Endothelial cell of umbilical vein (primary cell): ENCODE results near the gene GRID1. TPM values are rescaled to one million over a fixed set of nuclear protein-coding genes. Genes with fewer than 3 reads are reported as not detected.

Experiments
- BruUV-seq: library from RNA; stranded (reverse); fragments of 400-500 nt; replicated peaks from 2 replicates; lab custom pipeline; 2021; lab: Mats Ljungman, UMichigan
- CTCF ChIA-PET: fragments of 300-600, 350-600 bp; sonication (Branson Sonifier 250); formaldehyde crosslinking; loops from one replicate; lab custom pipeline; 2021; ENCODE audit warnings: antibody characterized with exemption, inconsistent platforms; lab: Charles Lee
- POLR2A ChIA-PET: fragments of 300-600, 350-600 bp; sonication (Branson Sonifier 250); formaldehyde crosslinking; loops from one replicate; lab custom pipeline; 2021; ENCODE audit warnings: antibody characterized with exemption, inconsistent platforms; lab: Charles Lee
- DNase-seq: peaks from one replicate; pipeline ENCODE4 v3.0.0-alpha.2; 2011; ENCODE audit warnings: low read depth, low spot score
- FAIRE-seq: peaks from 2 replicates; lab custom pipeline; 2011; peaks lifted over from hg19 to GRCh38; lab: Jason Lieb, UNC
- H2AFZ ChIP-seq: 2 replicates; pipeline ENCODE4 v1.6.0; 2012; ENCODE audit warnings: low read depth, low read length, control low read depth, inconsistent platforms
- H3K27ac ChIP-seq: 2 replicates; pipeline ENCODE4 v1.5.1; 2011; ENCODE audit warnings: low read depth, mild to moderate bottlenecking, control low read depth, low read length, moderate library complexity; ENCODE audit not compliant: insufficient read depth
- H3K27me3 ChIP-seq, 2 experiments: 2 replicates each; pipeline versions ENCODE4 v1.6.0 to v1.6.1; 2011; ENCODE audit warnings: low read length in 2 of 2, mixed read lengths in 1 of 2; ENCODE audit not compliant: control insufficient read depth in 2 of 2, insufficient read depth in 2 of 2
- H3K36me3 ChIP-seq, 2 experiments: 2 replicates in 1 of 2; 3 replicates in 1 of 2; pipeline ENCODE4 v1.5.1; 2011; ENCODE audit warnings: low read length in 2 of 2, mild to moderate bottlenecking in 1 of 2, moderate library complexity in 1 of 2; ENCODE audit not compliant: control insufficient read depth in 2 of 2, insufficient read depth in 2 of 2; ENCODE audit errors: extremely low read depth in 1 of 2
- H3K4me1 ChIP-seq: 3 replicates; pipeline ENCODE4 v1.5.1; 2011; ENCODE audit warnings: mild to moderate bottlenecking, low read length; ENCODE audit not compliant: control insufficient read depth, insufficient read depth; ENCODE audit errors: extremely low read depth
- H3K4me2 ChIP-seq: 2 replicates; pipeline ENCODE4 v1.6.1; 2011; ENCODE audit warnings: low read length, control low read depth, mixed read lengths; ENCODE audit not compliant: insufficient read depth
- H3K4me3 ChIP-seq, 3 experiments: fragments of 200-600 bp in 1 of 3; sonication (generic), shearing (Covaris generic) in 1 of 3; replicated peaks in 1 of 3; 2 replicates each; pipeline ENCODE4 v1.5.1; 2011 to 2016; ENCODE audit warnings: control low read depth in 3 of 3, low read length in 3 of 3, mild to moderate bottlenecking in 2 of 3, inconsistent platforms in 1 of 3, low read depth in 1 of 3, moderate library complexity in 1 of 3; ENCODE audit not compliant: insufficient read depth in 1 of 3
- H3K79me2 ChIP-seq: 2 replicates; pipeline ENCODE4 v1.6.0; 2012; ENCODE audit warnings: low read length, inconsistent platforms; ENCODE audit not compliant: control insufficient read depth, insufficient read depth
- H3K9ac ChIP-seq: replicated peaks from 2 replicates; pipeline ENCODE3; 2011; ENCODE audit warnings: low read length, control low read depth; ENCODE audit not compliant: insufficient read depth; ENCODE audit errors: extremely low read depth
- H3K9me1 ChIP-seq: replicated peaks from 3 replicates; pipeline ENCODE4 v1.6.0; 2011; ENCODE audit warnings: mild to moderate bottlenecking, low read length; ENCODE audit not compliant: control insufficient read depth, insufficient read depth; ENCODE audit errors: extremely low read depth
- H3K9me3 ChIP-seq: replicated peaks from 2 replicates; pipeline ENCODE4 v1.5.1; 2012; ENCODE audit warnings: low read length, inconsistent platforms; ENCODE audit not compliant: control insufficient read depth, insufficient read depth
- H4K20me1 ChIP-seq: replicated peaks from 2 replicates; pipeline ENCODE3; 2011; ENCODE audit warnings: mild to moderate bottlenecking, low read length; ENCODE audit not compliant: control insufficient read depth, insufficient read depth; ENCODE audit errors: extremely low read depth
- CTCF ChIP-seq, 2 donors: IDR thresholded peaks; 1 replicate in 1 of 2; 2 replicates in 1 of 2; pipeline ENCODE4 v1.5.1; 2011; ENCODE audit warnings: low read length in 2 of 2, mild to moderate bottlenecking in 2 of 2, moderate library complexity in 2 of 2, control low read depth in 1 of 2, inconsistent platforms in 1 of 2, low read depth in 1 of 2; ENCODE audit not compliant: insufficient read depth in 1 of 2; ENCODE audit errors: extremely low read depth in 1 of 2
- EZH2 ChIP-seq: IDR thresholded peaks from 2 replicates; pipeline ENCODE4 v1.6.1; 2012; ENCODE audit warnings: borderline replicate concordance, low read depth, mild to moderate bottlenecking, moderate library complexity, low read length, inconsistent platforms; ENCODE audit not compliant: severe bottlenecking
- FOS ChIP-seq: IDR thresholded peaks from 2 replicates; pipeline ENCODE4 v1.6.1; 2011; ENCODE audit warnings: mild to moderate bottlenecking, low read length, moderate library complexity, borderline replicate concordance; ENCODE audit not compliant: insufficient read depth
- GATA2 ChIP-seq: IDR thresholded peaks from 2 replicates; pipeline ENCODE4 v1.7.0; 2011; ENCODE audit warnings: low read depth, mild to moderate bottlenecking, moderate library complexity, mixed read lengths, low read length; ENCODE audit not compliant: insufficient read length, insufficient read depth
- JUN ChIP-seq: IDR thresholded peaks from 2 replicates; pipeline ENCODE4 v1.6.1; 2011; ENCODE audit warnings: borderline replicate concordance, low read depth; ENCODE audit not compliant: insufficient read length, insufficient read depth
- MAX ChIP-seq: IDR thresholded peaks from 2 replicates; pipeline ENCODE4 v1.6.1; 2011; ENCODE audit not compliant: insufficient read depth, insufficient read length
- MYC ChIP-seq: IDR thresholded peaks from one replicate; pipeline ENCODE4 v1.6.1; 2011; ENCODE audit warnings: mild to moderate bottlenecking, low read depth, low read length
- POLR2A ChIP-seq: IDR thresholded peaks from 2 replicates; pipeline ENCODE4 v1.6.1; 2012; ENCODE audit warnings: low read depth, mild to moderate bottlenecking, control low read depth, low read length
- POLR2AphosphoS5 ChIP-seq: IDR thresholded peaks from 2 replicates; pipeline ENCODE4 v1.6.1; 2012; ENCODE audit warnings: low read depth, mild to moderate bottlenecking, control low read depth, low read length, moderate library complexity; ENCODE audit not compliant: insufficient read depth
- dilution Hi-C: fragments of 300-500 bp; cut with MboI; formaldehyde crosslinking; loops from one replicate; pipeline ENCODE4 v1.15.0; 2019; ENCODE audit warnings: low sequenced_read_pairs; ENCODE audit not compliant: extremely low pct_ligation_motif_present
- intact Hi-C: fragments of 100-400 bp; cut with micrococcal nuclease; formaldehyde crosslinking; loops from one replicate; pipeline ENCODE4 v1.10.0; 2022
- polyA plus RNA-seq, 4 experiments: library from polyadenylated mRNA; depleted of rRNA in 3 of 4; stranded (reverse) in 3 of 4; unstranded in 1 of 4; fragments of >200 nt; gene quantifications; 2 replicates each; pipeline versions ENCODE4 v1.2.1 to v1.2.3, GENCODE V29; 2011 to 2012; ENCODE audit warnings: missing spikeins in 1 of 4
- total RNA-seq: library from RNA; stranded (reverse); gene quantifications from 2 replicates; pipeline ENCODE4 v1.2.3, GENCODE V29; 2021

The GRID1 gene
- total and polyA plus RNA-seq, 2 donors (not counting 3 experiments of a cell fraction or from before 2014, with no cell fraction given): not detected

DNA sequence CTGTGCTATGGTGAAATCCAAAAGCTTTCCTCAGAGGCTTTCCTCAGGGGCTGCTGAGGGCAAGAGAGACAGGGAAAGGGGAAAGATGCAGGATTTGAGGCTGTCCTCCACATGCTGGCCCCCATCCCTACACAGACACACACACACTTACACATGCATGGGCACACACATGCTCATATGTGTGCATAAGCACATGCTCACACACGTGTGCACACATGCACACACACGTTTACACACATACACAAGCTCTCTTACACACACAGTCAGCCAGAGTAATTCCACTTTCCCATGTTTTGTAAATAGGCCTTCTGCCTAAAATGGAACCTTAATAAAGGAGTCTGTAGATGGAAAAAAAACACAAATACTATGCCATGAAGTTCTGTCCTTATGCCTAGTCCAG, 312.9 kb downstream of the GRID1 start:
- Histone ChIP-seq H3K4me2 (no peak overlapping the region), H3K9me3 (peaks cover 2% of the 10 kb centered on the region), H3K79me2 (no peaks in the 10 kb centered on the region), H3K36me3 (no peaks in the 10 kb centered on the region), H3K4me3 (no peak overlapping the region), H4K20me1 (no peaks in the 10 kb centered on the region), H3K27me3 (no peaks in the 10 kb centered on the region), H3K4me1 (no peaks in the 10 kb centered on the region), H2AFZ (no peak overlapping the region), H3K9ac (no peak overlapping the region), H3K27ac (no peak overlapping the region), H3K9me1 (no peaks in the 10 kb centered on the region)
- no TSS peak for BruUV-seq
- TF ChIP-seq JUN: no peak
- TF ChIP-seq MAX: peak; percentile 49
- no peak for TF ChIP-seq MYC
- POLR2A ChIA-PET: no interaction called here
- intact Hi-C loops: no loop called here
- DNase-seq (no peak), FAIRE-seq (no peak)
- dilution Hi-C loops: no loop called here
- CTCF ChIA-PET: no interaction called here

GRCh38 chr10:86051586-86051985, 315.0 kb downstream of the GRID1 start:
- dilution Hi-C loops: no loop called here
- POLR2A ChIA-PET: no interaction called here
- FAIRE-seq: no peak

More at GRCh38 chr10:86051586-86051985, 315.0 kb downstream of the GRID1 start:
- no peak overlapping the region for H3K4me3 ChIP-seq
- TF ChIP-seq JUN: no peak
- no peak for TF ChIP-seq POLR2AphosphoS5
- TF ChIP-seq CTCF (IDR thresholded peaks at IDR 0.05; ENCODE audit: extremely low read depth in 1 of 2, insufficient read depth in 1 of 2, low read depth in 1 of 2, low read length in 2 of 2): no peak
- no peak for TF ChIP-seq POLR2A
- no peak for TF ChIP-seq GATA2
- TF ChIP-seq MAX: no peak
- TF ChIP-seq FOS: no peak
- no peak for TF ChIP-seq EZH2
- no peak for TF ChIP-seq MYC
- H3K27me3 ChIP-seq: no peaks in the 10 kb centered on the region
- H3K4me2 ChIP-seq: no peak overlapping the region
- no peak overlapping the region for H2AFZ ChIP-seq
- no peaks in the 10 kb centered on the region for H3K79me2 ChIP-seq
- no peak overlapping the region for H3K27ac ChIP-seq
- H4K20me1 ChIP-seq: no peaks in the 10 kb centered on the region
- H3K9ac ChIP-seq: no peak overlapping the region
- H3K9me1 ChIP-seq: no peaks in the 10 kb centered on the region
- H3K4me1 ChIP-seq: no peaks in the 10 kb centered on the region
- BruUV-seq: no TSS peak
- no peaks in the 10 kb centered on the region for H3K36me3 ChIP-seq
- no peak for DNase-seq
- CTCF ChIA-PET: no interaction called here
- intact Hi-C loops: no loop called here
- peaks cover 2% of the 10 kb centered on the region for H3K9me3 ChIP-seq
